ENCODE measurements around the gene MORC2. TPM values are rescaled to one million over a fixed set of nuclear protein-coding genes. Genes with fewer than 3 reads are reported as not detected.

MORC2 gene
- total and polyA plus RNA-seq, 4 donors = 11.9 to 24.7 (median 20.7) TPM

DNA sequence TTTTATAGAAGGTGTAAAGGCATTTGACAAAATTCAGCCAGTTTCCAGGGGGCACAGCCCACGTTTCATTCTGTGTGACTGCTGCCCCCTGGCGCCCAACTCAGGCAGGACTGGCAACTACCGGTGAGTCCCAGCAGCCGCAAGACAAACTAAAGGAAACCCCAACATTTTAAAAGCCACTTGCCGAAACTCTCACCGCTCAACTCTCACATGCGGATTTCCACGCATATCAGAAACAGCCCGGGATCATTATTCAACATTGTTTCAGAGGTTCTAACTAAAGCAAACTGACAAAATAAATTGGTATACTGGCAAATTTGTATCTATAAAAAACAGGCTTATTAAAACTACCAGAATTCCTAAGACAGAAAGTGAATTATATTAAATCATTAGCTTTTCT is 48.2 kb downstream of the MORC2 start:
- peak; percentile 81 to 85 (median 82) for DNase-seq
- no peak overlapping the region for H3K9ac ChIP-seq (ENCODE audit: insufficient read depth in 1 of 2, low read length in 2 of 2)
- no peaks in the 10 kb centered on the region for H3K27me3 ChIP-seq (ENCODE audit: control insufficient read depth in 3 of 3, insufficient read depth in 3 of 3, low read length in 2 of 3)
- H3K36me3 ChIP-seq (ENCODE audit: control insufficient read depth in 4 of 4, insufficient read depth in 4 of 4, low read length in 4 of 4) = peaks cover 0 to 7% (median 2%) of the 10 kb centered on the region in 4 donors
- TF ChIP-seq, protein P1, sequence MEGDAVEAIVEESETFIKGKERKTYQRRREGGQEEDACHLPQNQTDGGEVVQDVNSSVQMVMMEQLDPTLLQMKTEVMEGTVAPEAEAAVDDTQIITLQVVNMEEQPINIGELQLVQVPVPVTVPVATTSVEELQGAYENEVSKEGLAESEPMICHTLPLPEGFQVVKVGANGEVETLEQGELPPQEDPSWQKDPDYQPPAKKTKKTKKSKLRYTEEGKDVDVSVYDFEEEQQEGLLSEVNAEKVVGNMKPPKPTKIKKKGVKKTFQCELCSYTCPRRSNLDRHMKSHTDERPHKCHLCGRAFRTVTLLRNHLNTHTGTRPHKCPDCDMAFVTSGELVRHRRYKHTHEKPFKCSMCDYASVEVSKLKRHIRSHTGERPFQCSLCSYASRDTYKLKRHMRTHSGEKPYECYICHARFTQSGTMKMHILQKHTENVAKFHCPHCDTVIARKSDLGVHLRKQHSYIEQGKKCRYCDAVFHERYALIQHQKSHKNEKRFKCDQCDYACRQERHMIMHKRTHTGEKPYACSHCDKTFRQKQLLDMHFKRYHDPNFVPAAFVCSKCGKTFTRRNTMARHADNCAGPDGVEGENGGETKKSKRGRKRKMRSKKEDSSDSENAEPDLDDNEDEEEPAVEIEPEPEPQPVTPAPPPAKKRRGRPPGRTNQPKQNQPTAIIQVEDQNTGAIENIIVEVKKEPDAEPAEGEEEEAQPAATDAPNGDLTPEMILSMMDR (IDR thresholded peaks at IDR 0.05; ENCODE audit: control extremely low read depth, extremely low read depth) = peak; percentile 81
- 1% methylated on average over 9 of the region's 9 CpGs for WGBS, 2 donors
- peaks cover 0 to 13% (median 3%) of the 10 kb centered on the region in 5 donors for H3K4me1 ChIP-seq (ENCODE audit: control insufficient read depth in 5 of 5, insufficient read depth in 5 of 5, low read length in 5 of 5)
- H3K9me3 ChIP-seq (ENCODE audit: control insufficient read depth in 4 of 4, insufficient read depth in 3 of 4, low read length in 3 of 4) = peaks cover 0 to 1% (median under 1%) of the 10 kb centered on the region in 4 donors
- peak; percentile 62 for ATAC-seq (ENCODE audit: insufficient read depth, low FRiP score)
- no peak overlapping the region for H3K4me3 ChIP-seq
- no peak overlapping the region for H3K27ac ChIP-seq (ENCODE audit: low read depth in 1 of 2, low read length in 1 of 2)

DNA sequence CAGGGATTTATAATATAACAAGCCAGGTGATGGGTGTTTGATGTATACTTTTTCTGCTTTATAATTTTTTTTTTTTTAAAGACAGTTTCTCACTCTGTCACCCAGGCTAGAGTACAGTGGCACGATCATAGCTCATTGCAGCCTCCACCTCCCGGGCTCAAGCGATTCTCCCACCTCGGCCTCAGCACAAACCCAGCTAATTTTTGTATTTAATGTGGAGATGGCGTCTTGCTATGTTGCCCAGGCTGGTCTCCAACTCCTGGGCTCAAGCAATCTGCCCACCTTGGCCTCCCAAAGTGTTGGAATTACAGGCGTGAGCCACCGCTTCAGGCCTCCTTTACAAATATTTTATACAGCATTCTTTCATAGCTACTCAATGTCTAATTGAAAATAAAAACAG is 48.6 kb downstream of the MORC2 start:
- ATAC-seq (ENCODE audit: insufficient read depth, low FRiP score) = no peak
- WGBS, 2 donors = 84 to 86% methylated on average over 7 of the region's 7 CpGs
- H3K9me3 ChIP-seq (ENCODE audit: control insufficient read depth in 4 of 4, insufficient read depth in 3 of 4, low read length in 3 of 4) = peaks cover 0 to 2% (median under 1%) of the 10 kb centered on the region in 4 donors
- H3K36me3 ChIP-seq (ENCODE audit: control insufficient read depth in 4 of 4, insufficient read depth in 4 of 4, low read length in 4 of 4) = peaks cover 0 to 5% (median 0%) of the 10 kb centered on the region in 4 donors
- H3K4me3 ChIP-seq = no peak overlapping the region
- peaks cover 0 to 13% (median 3%) of the 10 kb centered on the region in 5 donors for H3K4me1 ChIP-seq (ENCODE audit: control insufficient read depth in 5 of 5, insufficient read depth in 5 of 5, low read length in 5 of 5)
- no peaks in the 10 kb centered on the region for H3K27me3 ChIP-seq (ENCODE audit: control insufficient read depth in 3 of 3, insufficient read depth in 3 of 3, low read length in 2 of 3)
- no peak overlapping the region for H3K27ac ChIP-seq (ENCODE audit: low read depth in 1 of 2, low read length in 1 of 2)
- DNase-seq = no peak
- TF ChIP-seq, protein P1 (IDR thresholded peaks at IDR 0.05; ENCODE audit: control extremely low read depth, extremely low read depth) = no peak
- no peak overlapping the region for H3K9ac ChIP-seq (ENCODE audit: insufficient read depth in 1 of 2, low read length in 2 of 2)

DNA sequence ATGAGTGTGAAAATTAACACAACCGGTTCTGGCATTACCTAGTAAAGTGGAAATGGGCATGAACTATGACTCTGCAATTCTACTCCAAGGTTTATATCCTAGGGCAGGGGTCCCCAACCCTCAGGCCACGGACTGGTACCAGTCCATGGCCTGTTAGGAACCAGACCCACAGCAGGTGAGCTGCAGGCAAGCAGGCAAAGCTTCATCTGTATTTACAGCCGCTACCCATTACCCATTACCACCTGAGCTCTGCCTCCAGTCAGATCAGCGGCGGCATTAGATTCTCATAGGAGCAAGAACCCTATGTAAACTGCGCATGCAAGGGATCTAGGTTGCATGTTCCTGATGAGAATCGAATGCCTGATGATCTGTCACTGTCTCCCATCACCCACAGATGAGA is 49.8 kb downstream of the MORC2 start:
- WGBS, 2 donors = 89% methylated on average over 7 of the region's 7 CpGs
- Histone ChIP-seq H3K4me3 (no peak overlapping the region), H3K36me3 (ENCODE audit: control insufficient read depth in 4 of 4, insufficient read depth in 4 of 4, low read length in 4 of 4) (no peaks in the 10 kb centered on the region), H3K4me1 (ENCODE audit: control insufficient read depth in 5 of 5, insufficient read depth in 5 of 5, low read length in 5 of 5) (peaks cover 0 to 13% (median 3%) of the 10 kb centered on the region in 5 donors), H3K27ac (ENCODE audit: low read depth in 1 of 2, low read length in 1 of 2) (no peak overlapping the region), H3K27me3 (ENCODE audit: control insufficient read depth in 3 of 3, insufficient read depth in 3 of 3, low read length in 2 of 3) (no peaks in the 10 kb centered on the region), H3K9ac (ENCODE audit: insufficient read depth in 1 of 2, low read length in 2 of 2) (no peak overlapping the region), H3K9me3 (ENCODE audit: control insufficient read depth in 4 of 4, insufficient read depth in 3 of 4, low read length in 3 of 4) (peaks cover 0 to 2% (median under 1%) of the 10 kb centered on the region in 4 donors)
- ATAC-seq (ENCODE audit: insufficient read depth, low FRiP score) (no peak), DNase-seq (no peak)
- TF ChIP-seq, protein P1 (IDR thresholded peaks at IDR 0.05; ENCODE audit: control extremely low read depth, extremely low read depth) = no peak

DNA sequence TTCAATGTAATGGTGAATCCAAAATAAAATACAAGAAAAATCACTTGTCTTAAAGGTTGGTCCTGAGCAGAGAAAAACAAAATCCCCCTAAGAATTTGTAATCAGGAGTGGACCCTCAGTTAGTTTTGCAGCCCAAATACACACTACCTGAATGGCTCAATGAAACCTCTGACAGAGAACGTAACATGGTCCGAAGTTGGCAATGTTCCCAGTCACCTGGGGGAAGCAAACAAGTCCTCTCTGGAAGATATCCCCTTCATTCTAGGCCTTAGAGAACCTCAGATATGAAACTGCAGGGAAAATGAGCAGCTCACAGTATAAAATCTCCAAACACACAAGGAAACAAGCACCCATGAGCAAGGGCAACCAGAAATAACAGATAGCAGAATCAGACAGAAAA is 58.2 kb downstream of the MORC2 start:
- DNase-seq (no peak), ATAC-seq (ENCODE audit: insufficient read depth, low FRiP score) (no peak)
- peaks cover 0 to 5% (median 0%) of the 10 kb centered on the region in 4 donors for H3K36me3 ChIP-seq (ENCODE audit: control insufficient read depth in 4 of 4, insufficient read depth in 4 of 4, low read length in 4 of 4)
- H3K27ac ChIP-seq (ENCODE audit: low read depth in 1 of 2, low read length in 1 of 2) = no peak overlapping the region
- TF ChIP-seq, protein P1 (IDR thresholded peaks at IDR 0.05; ENCODE audit: control extremely low read depth, extremely low read depth) = no peak
- H3K27me3 ChIP-seq (ENCODE audit: control insufficient read depth in 3 of 3, insufficient read depth in 3 of 3, low read length in 2 of 3) = no peaks in the 10 kb centered on the region
- H3K9ac ChIP-seq (ENCODE audit: insufficient read depth in 1 of 2, low read length in 2 of 2) = no peak overlapping the region
- no peaks in the 10 kb centered on the region for H3K4me1 ChIP-seq (ENCODE audit: control insufficient read depth in 5 of 5, insufficient read depth in 5 of 5, low read length in 5 of 5)
- H3K9me3 ChIP-seq (ENCODE audit: control insufficient read depth in 4 of 4, insufficient read depth in 3 of 4, low read length in 3 of 4) = peaks cover 0 to 2% (median 0%) of the 10 kb centered on the region in 4 donors
- no peak overlapping the region for H3K4me3 ChIP-seq
- WGBS, 2 donors = 80 to 83% methylated on average over 2 of the region's 2 CpGs

Measured in lung (tissue), 12 donors.